ENCODE measurements around the gene OR2AE1. TPM values are rescaled to one million over a fixed set of nuclear protein-coding genes. Genes with fewer than 3 reads are reported as not detected.
A peak's percentile ranks its signal among the peaks of the same experiment; 100 is the strongest.

OR2AE1 gene
- total and polyA plus RNA-seq, 9 of the 15 experiments (the other 6 are each of a cell fraction or from before 2014, with no cell fraction given), result 0.27 TPM; not detected in 8

- peak in 1 of 2 experiments; percentile 38 for TF ChIP-seq AFF1 (IDR thresholded peaks at IDR 0.05; ENCODE audit: low read depth in 1 of 2, partially characterized antibody in 2 of 2)
- TF ChIP-seq SMARCE1 (IDR thresholded peaks at IDR 0.05), result peak; percentile 19; the same call in 1 of the 2 replicates
- TF ChIP-seq TRIM25 (IDR thresholded peaks at IDR 0.05; ENCODE audit: borderline replicate concordance), result no peak
- 0 out of 2 replicates have a peak, but pooled peaks have one; percentile 3 for TF ChIP-seq GTF2E2 (tag; IDR thresholded peaks at IDR 0.05)
- TF ChIP-seq SMAD4 (CRISPR knock-in tag; conservative IDR thresholded peaks at IDR 0.05), result 0 out of 2 replicates have a peak, but pooled peaks have one; percentile 4
- TF ChIP-seq KAT8 (IDR thresholded peaks at IDR 0.05; ENCODE audit: low read depth), result 0 out of 2 replicates have a peak, but pooled peaks have one; percentile 32
- TF ChIP-seq ZFP36 (IDR thresholded peaks at IDR 0.05; ENCODE audit: low read depth, low read length, partially characterized antibody), result no peak
Observed at GRCh38 chr7:99919814-99920112, 42.9 kb upstream of the OR2AE1 start (continued).

All from K562 (cell line).